IPS-11a (cell line): ENCODE data around the gene AUH.

Experiments used
- H3K4me3 ChIP-seq: one replicate; pipeline ENCODE4 v1.5.1; 2013; ENCODE audit warnings: low read depth, low read length, control low read depth

AUH gene

GRCh38 chr9:91340395-91340967 lies 21.2 kb downstream of the AUH start:
- no peak overlapping the region for H3K4me3 ChIP-seq

GRCh38 chr9:91338681-91339080 lies 23.0 kb downstream of the AUH start:
- no peak overlapping the region for H3K4me3 ChIP-seq

- H3K4me3 ChIP-seq, result no peak overlapping the region
Measured at GRCh38 chr9:91336786-91337185, 24.9 kb downstream of the AUH start.

GRCh38 chr9:91334053-91334452 lies 27.7 kb downstream of the AUH start:
- H3K4me3 ChIP-seq, result no peak overlapping the region

GRCh38 chr9:91333551-91333950 lies 28.2 kb downstream of the AUH start:
- H3K4me3 ChIP-seq, result no peak overlapping the region

GRCh38 chr9:91332546-91333231 lies 29.0 kb downstream of the AUH start:
- no peak overlapping the region for H3K4me3 ChIP-seq

GRCh38 chr9:91331849-91332248 lies 29.9 kb downstream of the AUH start:
- no peak overlapping the region for H3K4me3 ChIP-seq

GRCh38 chr9:91328186-91328585 lies 33.5 kb downstream of the AUH start:
- no peak overlapping the region for H3K4me3 ChIP-seq

GRCh38 chr9:91321691-91322090 lies 40.0 kb downstream of the AUH start:
- H3K4me3 ChIP-seq, result no peak overlapping the region

- no peak overlapping the region for H3K4me3 ChIP-seq
Measured at GRCh38 chr9:91320299-91320698, 41.4 kb downstream of the AUH start.

GRCh38 chr9:91316093-91316492 lies 45.6 kb downstream of the AUH start:
- H3K4me3 ChIP-seq, result no peak overlapping the region

- no peak overlapping the region for H3K4me3 ChIP-seq
Measured at GRCh38 chr9:91315191-91315590, 46.5 kb downstream of the AUH start.

- no peak overlapping the region for H3K4me3 ChIP-seq
Measured at GRCh38 chr9:91312717-91313325, 48.9 kb downstream of the AUH start.

- H3K4me3 ChIP-seq, result no peak overlapping the region
Measured at GRCh38 chr9:91310037-91310436, 51.7 kb downstream of the AUH start.

- H3K4me3 ChIP-seq, result no peak overlapping the region
Measured at GRCh38 chr9:91308191-91308590, 53.5 kb downstream of the AUH start.

- no peak overlapping the region for H3K4me3 ChIP-seq
Measured at GRCh38 chr9:91307279-91307678, 54.4 kb downstream of the AUH start.

- no peak overlapping the region for H3K4me3 ChIP-seq
Measured at GRCh38 chr9:91306296-91306630, 55.5 kb downstream of the AUH start.

GRCh38 chr9:91305596-91306295 lies 56.0 kb downstream of the AUH start:
- no peak overlapping the region for H3K4me3 ChIP-seq

GRCh38 chr9:91303741-91304415 lies 57.8 kb downstream of the AUH start:
- H3K4me3 ChIP-seq, result no peak overlapping the region

- no peak overlapping the region for H3K4me3 ChIP-seq
Measured at GRCh38 chr9:91302831-91303230, 58.9 kb downstream of the AUH start.

GRCh38 chr9:91301161-91301560 lies 60.6 kb downstream of the AUH start:
- no peak overlapping the region for H3K4me3 ChIP-seq
